SH-SY5Y (cell line): ENCODE data around the gene LRP8.

Experiments used
- GATA2 ChIP-seq: IDR thresholded peaks from 2 replicates; pipeline ENCODE4 v1.6.1; 2011; ENCODE audit warnings: mild to moderate bottlenecking, low read depth, low read length
- GATA3 ChIP-seq: IDR thresholded peaks from 2 replicates; pipeline ENCODE4 v1.6.1; 2011; ENCODE audit warnings: low read depth, mild to moderate bottlenecking, low read length, moderate library complexity

GRCh38 chr1:53303726-53304515 lies 23.9 kb downstream of the LRP8 start:
- TF ChIP-seq GATA2 (no peak), GATA3 (no peak)
